NCI-H1694 treated with DMSO at 0.1 percent for 48 hours (cell line): Measurements from ENCODE around the gene HMGCL.

Experiments used
- DNase-seq: peaks from one replicate; lab custom pipeline; 2025; lab: John Stamatoyannopoulos, UW

HMGCL gene

GRCh38 chr1:23774174-23774880, 50.9 kb downstream of the HMGCL start:
- DNase-seq = no peak

- no peak for DNase-seq
These were observed 52.4 kb downstream of the HMGCL start for GRCh38 chr1:23772854-23773242.

- peak; percentile 26 for DNase-seq
These were observed 53.0 kb downstream of the HMGCL start for GRCh38 chr1:23772049-23772853.

GRCh38 chr1:23768733-23769132, 56.5 kb downstream of the HMGCL start:
- DNase-seq = no peak

- no peak for DNase-seq
These were observed 62.1 kb downstream of the HMGCL start for GRCh38 chr1:23763041-23763577.

GRCh38 chr1:23759277-23759676, 66.0 kb downstream of the HMGCL start:
- no peak for DNase-seq

- DNase-seq = no peak
These were observed 67.4 kb downstream of the HMGCL start for GRCh38 chr1:23757812-23758211.

GRCh38 chr1:23756676-23757075, 68.6 kb downstream of the HMGCL start:
- no peak for DNase-seq

GRCh38 chr1:23752909-23753308, 72.3 kb downstream of the HMGCL start:
- DNase-seq = no peak
